IPS-18a (cell line): Measurements from ENCODE around the gene ABCD4.

Experiments used
- H3K27ac ChIP-seq: one replicate; pipeline ENCODE4 v1.5.1; 2013; ENCODE audit warnings: low read length
- H3K27me3 ChIP-seq: one replicate; pipeline ENCODE4 v1.6.1; 2013; ENCODE audit warnings: mild to moderate bottlenecking, low read length; ENCODE audit not compliant: control insufficient read depth, insufficient read depth
- H3K36me3 ChIP-seq: one replicate; pipeline ENCODE4 v1.6.1; 2013; ENCODE audit warnings: low read depth, low read length; ENCODE audit not compliant: control insufficient read depth
- H3K4me1 ChIP-seq: one replicate; pipeline ENCODE4 v1.6.1; 2013; ENCODE audit warnings: low read depth, low read length; ENCODE audit not compliant: control insufficient read depth
- H3K4me3 ChIP-seq: one replicate; pipeline ENCODE4 v1.5.1; 2013; ENCODE audit warnings: low read length
- H3K9ac ChIP-seq: one replicate; pipeline ENCODE4 v1.6.1; 2013; ENCODE audit warnings: mild to moderate bottlenecking, low read length, moderate library complexity
- H3K9me3 ChIP-seq: one replicate; pipeline ENCODE4 v1.6.1; 2013; ENCODE audit warnings: low read depth, low read length; ENCODE audit not compliant: control insufficient read depth

The ABCD4 gene

GRCh38 chr14:74240794-74241651 lies 61.7 kb downstream of the ABCD4 start:
- peaks cover 91% of the 10 kb centered on the region for H3K27me3 ChIP-seq
- no peaks in the 10 kb centered on the region for H3K9me3 ChIP-seq
- H3K4me3 ChIP-seq: peak overlapping the region; percentile 43
- no peak overlapping the region for H3K9ac ChIP-seq
- no peak overlapping the region for H3K27ac ChIP-seq
- no peaks in the 10 kb centered on the region for H3K36me3 ChIP-seq
- H3K4me1 ChIP-seq: peaks cover 14% of the 10 kb centered on the region

GRCh38 chr14:74239848-74240793 lies 62.6 kb downstream of the ABCD4 start:
- Histone ChIP-seq H3K36me3 (no peaks in the 10 kb centered on the region), H3K27me3 (peaks cover 86% of the 10 kb centered on the region), H3K9me3 (no peaks in the 10 kb centered on the region), H3K27ac (no peak overlapping the region), H3K4me3 (peak overlapping the region; percentile 43), H3K9ac (no peak overlapping the region), H3K4me1 (peaks cover 14% of the 10 kb centered on the region)

GRCh38 chr14:74238974-74239847 lies 63.5 kb downstream of the ABCD4 start, which contains the start of gene VSX2:
Gene VSX2 (plus strand): TSS chr14:74239449. CDS start chr14:74239562, 113 bp downstream.
- H3K36me3 ChIP-seq: no peaks in the 10 kb centered on the region
- H3K27ac ChIP-seq: no peak within 1 kb of the TSS
- peaks cover 77% of the 10 kb centered on the region for H3K27me3 ChIP-seq
- no peak within 1 kb of the TSS for H3K9ac ChIP-seq
- H3K4me3 ChIP-seq: peak within 1 kb of the TSS; percentile 43
- H3K4me1 ChIP-seq: peaks cover 14% of the 10 kb centered on the region
- H3K9me3 ChIP-seq: no peaks in the 10 kb centered on the region

GRCh38 chr14:74237441-74237840 lies 65.3 kb downstream of the ABCD4 start:
- H3K9ac ChIP-seq: no peak overlapping the region
- H3K4me3 ChIP-seq: no peak overlapping the region
- no peak overlapping the region for H3K27ac ChIP-seq
- peaks cover 59% of the 10 kb centered on the region for H3K27me3 ChIP-seq
- H3K4me1 ChIP-seq: peaks cover 13% of the 10 kb centered on the region
- no peaks in the 10 kb centered on the region for H3K36me3 ChIP-seq
- no peaks in the 10 kb centered on the region for H3K9me3 ChIP-seq
